ENCODE data around the gene GP5.

GP5 gene

GRCh38 chr3:194396859-194397756 is 2.0 kb downstream of the GP5 start:
- DNase-seq = peak; percentile 26 to 32

GRCh38 chr3:194396539-194396858 is 2.6 kb downstream of the GP5 start:
- DNase-seq = no peak

- DNase-seq = peak; percentile 63 to 71
These were observed 3.1 kb downstream of the GP5 start for GRCh38 chr3:194395778-194396538.

- no peak for DNase-seq
These were observed 3.9 kb downstream of the GP5 start for GRCh38 chr3:194395212-194395611.

GRCh38 chr3:194392576-194392975 is 6.5 kb downstream of the GP5 start:
- no peak for DNase-seq

GRCh38 chr3:194390835-194391234 is 8.2 kb downstream of the GP5 start:
- no peak for DNase-seq

GRCh38 chr3:194389269-194389668 is 9.8 kb downstream of the GP5 start:
- DNase-seq = no peak

- DNase-seq = no peak
These were observed 11.1 kb downstream of the GP5 start for GRCh38 chr3:194387926-194388418.

- no peak for DNase-seq
These were observed 11.8 kb downstream of the GP5 start for GRCh38 chr3:194387276-194387675.

- DNase-seq = no peak
These were observed 12.4 kb downstream of the GP5 start for GRCh38 chr3:194386648-194387047.

GRCh38 chr3:194386066-194386465 is 13.0 kb downstream of the GP5 start:
- DNase-seq = no peak

GRCh38 chr3:194384569-194385001 is 14.5 kb downstream of the GP5 start:
- no peak for DNase-seq

GRCh38 chr3:194384156-194384555 is 14.9 kb downstream of the GP5 start:
- no peak for DNase-seq

GRCh38 chr3:194383276-194383940 is 15.7 kb downstream of the GP5 start:
- no peak for DNase-seq

GRCh38 chr3:194382892-194383223 is 16.2 kb downstream of the GP5 start:
- DNase-seq = no peak

GRCh38 chr3:194382196-194382891 is 16.7 kb downstream of the GP5 start:
- no peak for DNase-seq

GRCh38 chr3:194381460-194381875 is 17.6 kb downstream of the GP5 start:
- DNase-seq = no peak

- DNase-seq = no peak
These were observed 18.7 kb downstream of the GP5 start for GRCh38 chr3:194380326-194380725.

- DNase-seq = no peak
These were observed 19.4 kb downstream of the GP5 start for GRCh38 chr3:194379651-194380050.

- DNase-seq = no peak
These were observed 19.8 kb downstream of the GP5 start for GRCh38 chr3:194379231-194379630.

GRCh38 chr3:194377708-194378107 is 21.4 kb downstream of the GP5 start:
- DNase-seq = no peak

GRCh38 chr3:194376241-194376560 is 22.9 kb downstream of the GP5 start:
- DNase-seq = no peak
